Heart left ventricle (tissue), 16 donors: ENCODE results near the gene WWC1. TPM values are rescaled to one million over a fixed set of nuclear protein-coding genes. Genes with fewer than 3 reads are reported as not detected.

Experiments used
- ATAC-seq, 4 donors: fragments of 200-7000 bp; cut with Tn5 transposase; one replicate each; pipeline ENCODE4 v1.9.1; 2020 to 2022; ENCODE audit warnings: moderate library complexity in 4 of 4, mild to moderate bottlenecking in 3 of 4, moderate number of reproducible peaks in 1 of 4
- DNase-seq, 5 donors: peaks; one replicate each; pipeline ENCODE4 v3.0.0-alpha.2; 2020
- H3K27ac ChIP-seq, 12 donors: fragments of 200-600 bp; sonication (generic) in 4 of 12; one replicate each; pipeline versions ENCODE4 v1.5.0 to v1.8.0; 2016 to 2022; ENCODE audit warnings: mild to moderate bottlenecking in 2 of 12
- H3K27me3 ChIP-seq, 9 donors: fragments of 200-600 bp; sonication (generic) in 2 of 9; one replicate each; pipeline versions ENCODE4 v1.5.1 to v1.8.0; 2016 to 2022; ENCODE audit warnings: mild to moderate bottlenecking in 3 of 9
- H3K36me3 ChIP-seq, 9 donors: fragments of 200-600 bp; sonication (generic) in 2 of 9; one replicate each; pipeline versions ENCODE4 v1.5.0 to v1.8.0; 2018 to 2022; ENCODE audit warnings: mild to moderate bottlenecking in 2 of 9
- H3K4me1 ChIP-seq, 12 donors: fragments of 200-600 bp; sonication (generic) in 4 of 12; one replicate each; pipeline versions ENCODE4 v1.5.0 to v1.8.0; 2016 to 2022; ENCODE audit warnings: mild to moderate bottlenecking in 3 of 12
- H3K4me3 ChIP-seq, 12 donors: fragments of 200-600 bp; sonication (generic) in 4 of 12; one replicate each; pipeline versions ENCODE4 v1.5.0 to v1.8.0; 2017 to 2022; ENCODE audit warnings: mild to moderate bottlenecking in 9 of 12, moderate library complexity in 4 of 12
- H3K9me3 ChIP-seq, 12 donors: fragments of 200-600 bp; sonication (generic) in 4 of 12; one replicate each; pipeline versions ENCODE4 v1.5.0 to v1.8.0; 2016 to 2022; ENCODE audit warnings: mild to moderate bottlenecking in 1 of 12
- CTCF ChIP-seq, 12 donors: fragments of 200-600 bp; sonication (generic) in 4 of 12; IDR thresholded peaks; one replicate each; pipeline versions ENCODE4 v1.5.0 to v1.8.0; 2018 to 2022; ENCODE audit warnings: antibody characterized with exemption in 12 of 12, mild to moderate bottlenecking in 5 of 12
- POLR2A ChIP-seq, 2 donors: fragments of 450-650 bp; IDR thresholded peaks; one replicate each; pipeline ENCODE4 v1.6.1; 2017; ENCODE audit warnings: antibody characterized with exemption in 2 of 2, mild to moderate bottlenecking in 2 of 2, moderate library complexity in 2 of 2
- WGBS, 4 donors: extraction: QIAGEN DNeasy Blood & Tissue Kit in 2 of 4; methylation state at CpG; one replicate each; pipeline versions ENCODE4 v1.1.5 to v1.1.7; 2013 to 2018; 5-methylcytosine and 5-hydroxymethylcytosine counted together
- intact Hi-C, 10 donors: fragments of 100-400 bp; cut with DNase I; formaldehyde crosslinking; loops; one replicate each; pipeline versions ENCODE4 v1.11.1 to v1.14.2; 2022
- polyA plus RNA-seq, 2 donors: library from polyadenylated mRNA; stranded (reverse); fragments of 200-250 nt; gene quantifications; one replicate each; pipeline ENCODE4 v1.2.3, GENCODE V29; 2013
- total RNA-seq, 9 donors: library from RNA; depleted of rRNA in 2 of 9; stranded (reverse); fragments of >200 nt in 2 of 9; fragmentation: NEBNext Ultra II Directional in 3 of 9; extraction: Animal tissue kit (Norgen Biotek cat#: 25700) in 3 of 9; gene quantifications; one replicate each; pipeline versions ENCODE4 v1.1.0 to v1.2.4, GENCODE V29; 2016 to 2023
- donor health status: ischemic (EF 13 %, LVEDD 7.1; RV severe dilation, severe dysfunction).
- donor health status: healthy with polysubstance abuse.
- donor health status: DM: no; HTN: yes; CAD: no.
- donor health status: DM: no; HTN: no; CAD: no.
- donor health status: ischemic (EF 25% LVEDD 6.9; RV normal size, moderate dysfunction).
- donor health status: ischemic (EF 25% LVEDD 5.7; RV mildly dilated, moderate dysfunction).
- donor health status: healthy.
- donor health status: DM: yes; HTN: yes; CAD: no.
- donor health status: ischemic (EF 35%, LVEDD 5.7; RV mildly dilated, moderate dysfunction).
- donor health status: nonischemic (EF 11% LVEDD 7.7; RV severe dilation, severe dysfunction).
- donor health status: DM: yes; HTN: yes; CAD: no.
- donor health status: PGD.
- donor health status: ischemic (EF 29% LVEDD 5.4; RV normal size, mild dysfunction).
- donor health status: nonischemic (EF 23%, LVEDD 6.1; RV moderate dilation, normal function).

WWC1 gene
- total and polyA plus RNA-seq, 11 donors, result 0.23 to 21.5 (median 1.7) TPM

- Histone ChIP-seq H3K27ac (no peak overlapping the region), H3K9me3 (no peaks in the 10 kb centered on the region), H3K4me3 (no peak overlapping the region), H3K4me1 (peaks cover 0 to 13% (median 0%) of the 10 kb centered on the region in 12 donors), H3K36me3 (no peaks in the 10 kb centered on the region), H3K27me3 (peaks cover 0 to 4% (median 0%) of the 10 kb centered on the region in 9 donors)
- no peak for DNase-seq
- 77 to 86% (median 85%) methylated on average over 3 of the region's 3 CpGs for WGBS, 4 donors
- intact Hi-C loops, result no loop called here
- TF ChIP-seq CTCF (IDR thresholded peaks at IDR 0.05), result no peak
- TF ChIP-seq POLR2A (IDR thresholded peaks at IDR 0.05), result no peak
- no peak for ATAC-seq
Measured at GRCh38 chr5:168360521-168361285, 69.3 kb downstream of the WWC1 start.

- DNase-seq (no peak), ATAC-seq (no peak)
- peaks cover 0 to 13% (median 0%) of the 10 kb centered on the region in 12 donors for H3K4me1 ChIP-seq
- intact Hi-C loops, result no loop called here
- WGBS, 4 donors, result 59 to 74% (median 71%) methylated on average over 3 of the region's 3 CpGs
- H3K4me3 ChIP-seq, result no peak overlapping the region
- H3K27ac ChIP-seq, result no peak overlapping the region
- H3K9me3 ChIP-seq, result no peaks in the 10 kb centered on the region
- peaks cover 0 to 4% (median 0%) of the 10 kb centered on the region in 9 donors for H3K27me3 ChIP-seq
- no peaks in the 10 kb centered on the region for H3K36me3 ChIP-seq
- TF ChIP-seq POLR2A (IDR thresholded peaks at IDR 0.05) (no peak), CTCF (IDR thresholded peaks at IDR 0.05) (no peak)
Measured at GRCh38 chr5:168362097-168362885, 70.8 kb downstream of the WWC1 start.

GRCh38 chr5:168364151-168364661, 72.8 kb downstream of the WWC1 start:
- intact Hi-C loops, result no loop called here
- ATAC-seq (no peak), DNase-seq (no peak)
- peaks cover 0 to 13% (median 0%) of the 10 kb centered on the region in 12 donors for H3K4me1 ChIP-seq
- no peaks in the 10 kb centered on the region for H3K9me3 ChIP-seq
- no peaks in the 10 kb centered on the region for H3K36me3 ChIP-seq
- no peak overlapping the region for H3K27ac ChIP-seq
- 78 to 87% (median 84%) methylated on average over 11 of the region's 11 CpGs for WGBS, 4 donors
- peaks cover 0 to 4% (median 0%) of the 10 kb centered on the region in 9 donors for H3K27me3 ChIP-seq
- TF ChIP-seq CTCF (IDR thresholded peaks at IDR 0.05), result no peak
- TF ChIP-seq POLR2A (IDR thresholded peaks at IDR 0.05), result no peak
- H3K4me3 ChIP-seq, result no peak overlapping the region
